Ascending aorta (tissue), 2 donors: ENCODE measurements around the gene LPAR1. TPM values are rescaled to one million over a fixed set of nuclear protein-coding genes. Genes with fewer than 3 reads are reported as not detected.
A peak's percentile ranks its signal among the peaks of the same experiment; 100 is the strongest.

Source experiments
- DNase-seq, 2 donors: peaks; one replicate each; pipeline ENCODE4 v3.0.0-alpha.2; 2019; ENCODE audit warnings: low spot score in 2 of 2
- H3K27ac ChIP-seq, 2 donors: fragments of 200-600 bp; sonication (generic); one replicate each; pipeline ENCODE4 v1.5.1; 2016 to 2017; ENCODE audit warnings: mild to moderate bottlenecking in 1 of 2
- H3K27me3 ChIP-seq: fragments of 200-600 bp; sonication (generic); one replicate; pipeline ENCODE4 v1.5.1; 2017
- H3K36me3 ChIP-seq, 2 donors: fragments of 200-600 bp; sonication (generic); one replicate each; pipeline ENCODE4 v1.5.1; 2016
- H3K4me1 ChIP-seq, 2 donors: fragments of 200-600 bp; sonication (generic); one replicate each; pipeline ENCODE4 v1.5.1; 2016 to 2017; ENCODE audit warnings: mild to moderate bottlenecking in 1 of 2
- H3K4me3 ChIP-seq, 2 donors: fragments of 200-600 bp; sonication (generic); one replicate each; pipeline ENCODE4 v1.5.1; 2016 to 2017; ENCODE audit warnings: mild to moderate bottlenecking in 1 of 2
- H3K9me3 ChIP-seq, 2 donors: fragments of 200-600 bp; sonication (generic); one replicate each; pipeline ENCODE4 v1.5.1; 2016
- CTCF ChIP-seq, 3 experiments: fragments of 200-600 bp in 2 of 3; fragments of 450-650 bp in 1 of 3; sonication (generic) in 2 of 3; IDR thresholded peaks; one replicate each; pipeline ENCODE4 v1.5.1; 2016 to 2019; ENCODE audit warnings: antibody characterized with exemption in 3 of 3, mild to moderate bottlenecking in 1 of 3, moderate library complexity in 1 of 3
- intact Hi-C: fragments of 100-400 bp; cut with DNase I; formaldehyde crosslinking; loops from one replicate; pipeline ENCODE4 v1.15.1; 2023
- total RNA-seq: library from RNA; depleted of rRNA; stranded (reverse); fragments of >200 nt; gene quantifications from one replicate; pipeline ENCODE4 v1.1.0, GENCODE V29; 2016

LPAR1 gene
- total RNA-seq, 1 donor from 2014 or later, result 35.4 TPM

- no peak for TF ChIP-seq CTCF (IDR thresholded peaks at IDR 0.05)
- H3K27ac ChIP-seq, result peak overlapping the region; percentile 3 to 45
- intact Hi-C loops, result no loop called here
- no peaks in the 10 kb centered on the region for H3K36me3 ChIP-seq
- H3K27me3 ChIP-seq, result no peaks in the 10 kb centered on the region
- no peak overlapping the region for H3K4me3 ChIP-seq
- H3K4me1 ChIP-seq, result peaks cover 0 to 4% of the 10 kb centered on the region in 2 donors
- peaks cover 0 to 16% of the 10 kb centered on the region in 2 donors for H3K9me3 ChIP-seq
- no peak for DNase-seq
Observed at GRCh38 chr9:111041902-111042301, 3.6 kb upstream of the LPAR1 start.

- H3K4me1 ChIP-seq, result peaks cover 0 to 4% of the 10 kb centered on the region in 2 donors
- TF ChIP-seq CTCF (IDR thresholded peaks at IDR 0.05), result no peak
- peaks cover 0 to 13% of the 10 kb centered on the region in 2 donors for H3K9me3 ChIP-seq
- no peaks in the 10 kb centered on the region for H3K36me3 ChIP-seq
- no peaks in the 10 kb centered on the region for H3K27me3 ChIP-seq
- no peak for DNase-seq
- H3K4me3 ChIP-seq, result no peak overlapping the region
- H3K27ac ChIP-seq, result peak overlapping the region in 1 of 2 donors; percentile 37
- intact Hi-C loops, result no loop called here
Observed at GRCh38 chr9:111040494-111040893, 2.2 kb upstream of the LPAR1 start.

GRCh38 chr9:111039231-111039906 is 1.1 kb upstream of the LPAR1 start:
- peak overlapping the region; percentile 92 to 95 for H3K27ac ChIP-seq
- no peaks in the 10 kb centered on the region for H3K27me3 ChIP-seq
- H3K9me3 ChIP-seq, result peaks cover 0 to 2% of the 10 kb centered on the region in 2 donors
- peak overlapping the region; percentile 73 to 81 for H3K4me3 ChIP-seq
- intact Hi-C loops, result loop anchor here (5.0 kb wide), 4 partner anchors 42 to 402 kb away; no protein-coding TSS in a partner anchor
- DNase-seq, result no peak
- TF ChIP-seq CTCF (IDR thresholded peaks at IDR 0.05), result no peak
- no peaks in the 10 kb centered on the region for H3K36me3 ChIP-seq
- H3K4me1 ChIP-seq, result peaks cover 0 to 4% of the 10 kb centered on the region in 2 donors

- intact Hi-C loops, result loop anchor here (1.0 to 5.0 kb wide), 6 partner anchors 41 to 401 kb away; no protein-coding TSS in a partner anchor
- H3K27me3 ChIP-seq, result no peaks in the 10 kb centered on the region
- peak in 2 of 3 experiments; percentile 5 to 19 for TF ChIP-seq CTCF (IDR thresholded peaks at IDR 0.05)
Observed at GRCh38 chr9:111037708-111038330, 451 bp downstream of the LPAR1 start.

GRCh38 chr9:111037356-111037707 is 938 bp downstream of the LPAR1 start:
- H3K4me3 ChIP-seq, result peak overlapping the region; percentile 73 to 81
- H3K36me3 ChIP-seq, result no peaks in the 10 kb centered on the region
- peaks cover 0 to 17% of the 10 kb centered on the region in 2 donors for H3K4me1 ChIP-seq
- no peak for TF ChIP-seq CTCF (IDR thresholded peaks at IDR 0.05)
- no peaks in the 10 kb centered on the region for H3K27me3 ChIP-seq
- H3K9me3 ChIP-seq, result no peaks in the 10 kb centered on the region
- no peak for DNase-seq
- intact Hi-C loops, result loop anchor here (2.0 to 5.0 kb wide), 5 partner anchors 40 to 400 kb away; no protein-coding TSS in a partner anchor
- peak overlapping the region; percentile 91 to 95 for H3K27ac ChIP-seq

More at GRCh38 chr9:111037708-111038330, 451 bp downstream of the LPAR1 start:
- peak overlapping the region; percentile 92 to 95 for H3K27ac ChIP-seq
- peak in 1 of 2 donors; percentile 65 for DNase-seq
- no peaks in the 10 kb centered on the region for H3K9me3 ChIP-seq
- H3K4me3 ChIP-seq, result peak overlapping the region; percentile 73 to 81
- peaks cover 0 to 16% of the 10 kb centered on the region in 2 donors for H3K4me1 ChIP-seq
- no peaks in the 10 kb centered on the region for H3K36me3 ChIP-seq
